Heart left ventricle (tissue), 16 donors: Measurements from ENCODE around the gene ERC1. TPM values are rescaled to one million over a fixed set of nuclear protein-coding genes. Genes with fewer than 3 reads are reported as not detected.

Experiments used
- ATAC-seq, 4 donors: fragments of 200-7000 bp; cut with Tn5 transposase; one replicate each; pipeline ENCODE4 v1.9.1; 2020 to 2022; ENCODE audit warnings: moderate library complexity in 4 of 4, mild to moderate bottlenecking in 3 of 4, moderate number of reproducible peaks in 1 of 4
- DNase-seq, 5 donors: peaks; one replicate each; pipeline ENCODE4 v3.0.0-alpha.2; 2020
- H3K27ac ChIP-seq, 12 donors: fragments of 200-600 bp; sonication (generic) in 4 of 12; one replicate each; pipeline versions ENCODE4 v1.5.0 to v1.8.0; 2016 to 2022; ENCODE audit warnings: mild to moderate bottlenecking in 2 of 12
- H3K27me3 ChIP-seq, 9 donors: fragments of 200-600 bp; sonication (generic) in 2 of 9; one replicate each; pipeline versions ENCODE4 v1.5.1 to v1.8.0; 2016 to 2022; ENCODE audit warnings: mild to moderate bottlenecking in 3 of 9
- H3K36me3 ChIP-seq, 9 donors: fragments of 200-600 bp; sonication (generic) in 2 of 9; one replicate each; pipeline versions ENCODE4 v1.5.0 to v1.8.0; 2018 to 2022; ENCODE audit warnings: mild to moderate bottlenecking in 2 of 9
- H3K4me1 ChIP-seq, 12 donors: fragments of 200-600 bp; sonication (generic) in 4 of 12; one replicate each; pipeline versions ENCODE4 v1.5.0 to v1.8.0; 2016 to 2022; ENCODE audit warnings: mild to moderate bottlenecking in 3 of 12
- H3K4me3 ChIP-seq, 12 donors: fragments of 200-600 bp; sonication (generic) in 4 of 12; one replicate each; pipeline versions ENCODE4 v1.5.0 to v1.8.0; 2017 to 2022; ENCODE audit warnings: mild to moderate bottlenecking in 9 of 12, moderate library complexity in 4 of 12
- H3K9me3 ChIP-seq, 12 donors: fragments of 200-600 bp; sonication (generic) in 4 of 12; one replicate each; pipeline versions ENCODE4 v1.5.0 to v1.8.0; 2016 to 2022; ENCODE audit warnings: mild to moderate bottlenecking in 1 of 12
- CTCF ChIP-seq, 12 donors: fragments of 200-600 bp; sonication (generic) in 4 of 12; IDR thresholded peaks; one replicate each; pipeline versions ENCODE4 v1.5.0 to v1.8.0; 2018 to 2022; ENCODE audit warnings: antibody characterized with exemption in 12 of 12, mild to moderate bottlenecking in 5 of 12
- POLR2A ChIP-seq, 2 donors: fragments of 450-650 bp; IDR thresholded peaks; one replicate each; pipeline ENCODE4 v1.6.1; 2017; ENCODE audit warnings: antibody characterized with exemption in 2 of 2, mild to moderate bottlenecking in 2 of 2, moderate library complexity in 2 of 2
- WGBS, 4 donors: extraction: QIAGEN DNeasy Blood & Tissue Kit in 2 of 4; methylation state at CpG; one replicate each; pipeline versions ENCODE4 v1.1.5 to v1.1.7; 2013 to 2018; 5-methylcytosine and 5-hydroxymethylcytosine counted together
- intact Hi-C, 10 donors: fragments of 100-400 bp; cut with DNase I; formaldehyde crosslinking; loops; one replicate each; pipeline versions ENCODE4 v1.11.1 to v1.14.2; 2022
- polyA plus RNA-seq, 2 donors: library from polyadenylated mRNA; stranded (reverse); fragments of 200-250 nt; gene quantifications; one replicate each; pipeline ENCODE4 v1.2.3, GENCODE V29; 2013
- total RNA-seq, 9 donors: library from RNA; depleted of rRNA in 2 of 9; stranded (reverse); fragments of >200 nt in 2 of 9; fragmentation: NEBNext Ultra II Directional in 3 of 9; extraction: Animal tissue kit (Norgen Biotek cat#: 25700) in 3 of 9; gene quantifications; one replicate each; pipeline versions ENCODE4 v1.1.0 to v1.2.4, GENCODE V29; 2016 to 2023
- donor health status: ischemic (EF 13 %, LVEDD 7.1; RV severe dilation, severe dysfunction).
- donor health status: healthy with polysubstance abuse.
- donor health status: DM: no; HTN: yes; CAD: no.
- donor health status: DM: no; HTN: no; CAD: no.
- donor health status: ischemic (EF 25% LVEDD 6.9; RV normal size, moderate dysfunction).
- donor health status: ischemic (EF 25% LVEDD 5.7; RV mildly dilated, moderate dysfunction).
- donor health status: healthy.
- donor health status: DM: yes; HTN: yes; CAD: no.
- donor health status: ischemic (EF 35%, LVEDD 5.7; RV mildly dilated, moderate dysfunction).
- donor health status: nonischemic (EF 11% LVEDD 7.7; RV severe dilation, severe dysfunction).
- donor health status: DM: yes; HTN: yes; CAD: no.
- donor health status: PGD.
- donor health status: ischemic (EF 29% LVEDD 5.4; RV normal size, mild dysfunction).
- donor health status: nonischemic (EF 23%, LVEDD 6.1; RV moderate dilation, normal function).

The ERC1 gene
- total and polyA plus RNA-seq, 11 donors: 13.5 to 84.0 (median 47.9) TPM

GRCh38 chr12:1436015-1436414, 445.0 kb downstream of the ERC1 start:
- ATAC-seq: peak in 3 of 4 donors; percentile 66 to 80 (median 76)
- intact Hi-C loops: no loop called here
- Histone ChIP-seq H3K27ac (no peak overlapping the region), H3K27me3 (no peaks in the 10 kb centered on the region), H3K36me3 (no peaks in the 10 kb centered on the region), H3K9me3 (no peaks in the 10 kb centered on the region), H3K4me1 (peaks cover 0 to 19% (median 0%) of the 10 kb centered on the region in 12 donors), H3K4me3 (no peak overlapping the region)
- TF ChIP-seq CTCF (IDR thresholded peaks at IDR 0.05) (no peak), POLR2A (IDR thresholded peaks at IDR 0.05) (no peak)
- DNase-seq: peak in 2 of 5 donors; percentile 40 to 44
- WGBS, 4 donors: 58 to 80% (median 74%) methylated on average over 6 of the region's 6 CpGs

- DNase-seq (no peak), ATAC-seq (no peak)
- TF ChIP-seq CTCF (IDR thresholded peaks at IDR 0.05) (no peak), POLR2A (IDR thresholded peaks at IDR 0.05) (no peak)
- WGBS, 4 donors: 53 to 66% (median 62%) methylated on average over 3 of the region's 3 CpGs
- no peak overlapping the region for H3K27ac ChIP-seq
- no peaks in the 10 kb centered on the region for H3K9me3 ChIP-seq
- no peaks in the 10 kb centered on the region for H3K27me3 ChIP-seq
- no peak overlapping the region for H3K4me3 ChIP-seq
- H3K4me1 ChIP-seq: peaks cover 0 to 19% (median 0%) of the 10 kb centered on the region in 12 donors
- no peaks in the 10 kb centered on the region for H3K36me3 ChIP-seq
- intact Hi-C loops: no loop called here
Measured at GRCh38 chr12:1436981-1437380, 446.0 kb downstream of the ERC1 start.

GRCh38 chr12:1439201-1439600, 448.2 kb downstream of the ERC1 start:
- Histone ChIP-seq H3K4me3 (no peak overlapping the region), H3K9me3 (no peaks in the 10 kb centered on the region), H3K27me3 (no peaks in the 10 kb centered on the region), H3K27ac (no peak overlapping the region), H3K4me1 (peaks cover 0 to 25% (median 0%) of the 10 kb centered on the region in 12 donors), H3K36me3 (no peaks in the 10 kb centered on the region)
- intact Hi-C loops: no loop called here
- no peak for DNase-seq
- TF ChIP-seq POLR2A (IDR thresholded peaks at IDR 0.05): no peak
- no peak for TF ChIP-seq CTCF (IDR thresholded peaks at IDR 0.05)
- WGBS, 4 donors: 67 to 76% (median 72%) methylated on average over 1 of the region's 1 CpG
- no peak for ATAC-seq

GRCh38 chr12:1439687-1440086, 448.7 kb downstream of the ERC1 start:
- no peak for TF ChIP-seq POLR2A (IDR thresholded peaks at IDR 0.05)
- no peak for TF ChIP-seq CTCF (IDR thresholded peaks at IDR 0.05)
- 40 to 54% (median 49%) methylated on average over 3 of the region's 3 CpGs for WGBS, 4 donors
- H3K27me3 ChIP-seq: no peaks in the 10 kb centered on the region
- no peak for DNase-seq
- H3K4me3 ChIP-seq: no peak overlapping the region
- H3K36me3 ChIP-seq: peaks cover 0 to 2% (median 0%) of the 10 kb centered on the region in 9 donors
- no peak overlapping the region for H3K27ac ChIP-seq
- H3K4me1 ChIP-seq: peaks cover 0 to 27% (median 0%) of the 10 kb centered on the region in 12 donors
- ATAC-seq: no peak
- intact Hi-C loops: no loop called here
- no peaks in the 10 kb centered on the region for H3K9me3 ChIP-seq
